NCI-H2081 (cell line): ENCODE data around the gene CDCA8.
"Not testable (repeated sequence)": the region's sequence is repeated elsewhere in the genome, so short reads cannot be mapped to it uniquely, and the experiment has no call there.

Experiments used
- DNase-seq, 2 experiments: peaks; one replicate each; lab custom pipeline; 2025; lab: John Stamatoyannopoulos, UW

Gene CDCA8

DNA sequence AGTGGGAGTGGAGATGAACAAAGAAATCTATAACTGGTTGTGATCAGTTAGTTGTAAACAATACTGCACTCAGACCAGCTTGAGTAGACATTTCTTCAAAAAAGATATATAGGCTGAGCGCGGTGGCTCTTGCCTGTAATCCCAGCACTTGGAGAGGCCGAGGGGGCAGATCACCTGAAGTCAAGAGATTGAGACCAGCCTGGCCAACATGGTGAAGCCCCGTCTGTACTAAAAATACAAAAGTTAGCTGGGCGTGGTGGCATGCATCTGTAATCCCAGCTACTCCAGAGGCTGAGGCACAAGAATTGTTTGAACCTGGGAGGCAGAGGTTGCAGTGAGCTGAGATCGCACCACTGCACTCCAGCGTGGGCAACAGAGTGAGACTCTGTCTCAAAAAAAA, 45.7 kb downstream of the CDCA8 start:
- DNase-seq, result not testable (repeated sequence)

DNA sequence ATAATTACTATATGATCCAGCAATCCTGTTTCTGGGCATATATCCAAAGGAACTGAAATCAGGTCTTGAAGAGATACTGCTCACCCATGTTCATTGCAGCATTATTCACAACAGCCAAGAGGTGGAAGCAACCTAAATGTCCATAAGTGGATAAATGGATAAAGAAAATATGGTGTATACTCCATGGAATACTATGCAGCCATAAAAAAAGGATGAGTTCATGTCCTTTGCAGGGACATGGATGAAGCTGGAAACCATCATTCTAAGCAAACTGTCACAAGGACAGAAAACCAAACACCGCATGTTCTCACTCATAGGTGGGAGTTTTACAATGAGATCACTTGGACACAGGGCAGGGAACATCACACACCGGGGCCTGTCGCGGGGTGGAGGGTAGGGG, 46.3 kb downstream of the CDCA8 start:
- DNase-seq, result not testable (repeated sequence)

DNA sequence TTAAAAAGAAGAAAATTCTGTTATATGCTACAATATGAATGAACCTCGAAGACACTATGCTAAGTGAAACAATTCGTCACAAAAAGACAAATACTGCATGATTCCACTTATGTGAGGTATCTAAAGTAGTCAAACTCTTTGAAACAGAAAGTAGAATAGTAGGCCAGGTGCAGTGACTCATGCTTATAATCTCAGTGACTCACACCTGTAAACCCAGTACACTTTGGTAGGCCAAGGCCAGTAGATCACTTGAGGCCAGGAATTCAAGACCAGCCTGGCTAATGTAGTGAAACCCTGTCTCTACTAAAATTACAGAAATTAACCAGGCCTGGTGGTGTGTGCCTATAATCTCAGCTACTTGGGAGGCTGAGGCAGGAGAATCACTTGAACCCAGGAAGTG, 46.9 kb downstream of the CDCA8 start:
- DNase-seq, result no peak

DNA sequence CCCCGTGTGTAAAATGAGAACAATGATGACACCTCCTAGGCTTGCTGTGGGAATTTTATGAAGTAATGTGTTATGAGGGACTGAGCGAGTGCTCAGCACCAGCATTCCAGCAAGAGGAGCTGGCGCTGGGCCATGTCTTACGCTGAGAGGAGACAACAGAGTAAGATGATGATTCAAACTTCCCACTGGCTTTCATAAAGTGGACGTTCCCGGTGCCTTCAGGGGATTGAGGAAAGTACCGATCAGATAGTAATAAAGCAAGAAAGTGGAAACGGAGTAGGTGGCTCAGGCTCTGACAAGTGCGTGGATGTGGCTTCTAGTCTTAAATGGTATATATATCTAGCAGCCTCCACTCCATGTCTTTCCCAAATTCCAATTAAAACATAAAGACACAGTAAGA, 48.8 kb downstream of the CDCA8 start:
- no peak for DNase-seq

DNA sequence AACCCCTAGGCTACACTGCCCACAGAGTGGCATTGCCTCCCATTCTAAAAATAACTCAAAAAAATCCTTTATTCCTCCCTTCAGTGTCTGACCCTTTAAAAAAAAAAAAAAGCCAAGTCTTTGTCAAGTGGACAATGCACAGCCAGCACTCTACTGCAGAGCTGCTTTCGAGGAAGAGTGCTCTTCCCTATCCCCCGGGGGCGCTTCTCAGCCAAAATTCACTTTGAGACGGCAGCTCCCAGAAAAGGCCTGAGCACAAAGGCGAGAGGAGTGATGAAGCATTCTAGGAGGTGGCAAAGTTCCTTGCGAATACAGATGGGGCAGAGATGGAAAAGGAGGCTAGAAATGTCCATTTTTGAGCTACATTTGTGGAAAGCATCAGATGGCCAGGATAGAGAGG, 49.3 kb downstream of the CDCA8 start:
- DNase-seq, result no peak

DNA sequence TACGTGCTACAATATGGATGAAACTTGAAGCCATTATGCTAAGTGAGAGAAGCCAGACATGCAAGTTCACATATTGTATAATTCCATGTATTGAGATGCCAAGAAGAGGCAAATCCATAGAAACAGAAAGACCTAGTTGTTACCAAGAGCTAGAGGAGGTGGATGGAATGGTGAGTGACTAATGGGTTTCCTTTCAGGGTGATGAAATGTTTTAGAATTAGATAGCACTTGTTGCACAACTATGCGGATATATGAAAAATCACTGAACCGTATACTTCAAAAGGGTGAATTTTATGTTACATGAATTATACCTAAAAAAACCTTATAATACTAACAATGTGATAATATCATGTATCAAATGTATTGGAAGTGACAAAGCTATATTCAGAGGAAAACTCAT, 54.5 kb downstream of the CDCA8 start:
- DNase-seq, result no peak

DNA sequence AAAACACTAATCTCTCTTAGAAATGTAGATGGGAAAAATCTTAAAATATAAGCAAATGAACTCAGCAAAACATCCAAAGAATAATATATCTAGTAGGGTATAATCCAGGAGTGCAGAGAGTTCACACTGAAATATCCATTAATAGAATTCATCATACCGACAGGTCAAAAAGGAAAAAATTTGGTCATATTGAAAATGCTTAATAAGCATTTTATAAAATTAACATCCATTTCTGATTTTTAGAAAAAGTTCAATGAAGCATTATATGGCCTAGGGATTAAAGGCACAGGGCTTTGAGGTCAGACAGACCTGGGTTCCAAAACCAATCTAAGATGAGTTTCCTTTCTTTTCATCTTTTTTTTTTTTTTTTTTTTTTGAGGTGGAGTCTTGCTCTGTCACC, 56.2 kb downstream of the CDCA8 start:
- DNase-seq, result no peak

DNA sequence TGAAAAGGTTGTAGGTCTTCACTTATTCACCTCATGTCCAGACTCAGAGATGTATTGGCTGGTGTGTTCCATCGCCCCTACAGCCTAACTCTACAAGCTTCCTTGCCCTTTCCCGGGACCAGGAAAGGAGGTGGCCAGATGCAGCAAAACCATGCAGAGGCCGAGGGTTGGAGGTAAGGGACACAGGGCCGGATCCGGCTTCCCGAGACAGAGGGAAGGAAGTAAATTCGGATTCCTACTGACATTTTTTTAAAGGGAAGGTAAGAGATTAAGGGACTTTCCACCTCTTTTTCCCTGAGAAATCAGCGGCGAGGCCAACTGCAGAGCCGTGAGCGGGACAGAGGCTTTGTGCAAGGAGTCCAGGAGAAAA, 59.9 kb downstream of the CDCA8 start:
- DNase-seq, result no peak

DNA sequence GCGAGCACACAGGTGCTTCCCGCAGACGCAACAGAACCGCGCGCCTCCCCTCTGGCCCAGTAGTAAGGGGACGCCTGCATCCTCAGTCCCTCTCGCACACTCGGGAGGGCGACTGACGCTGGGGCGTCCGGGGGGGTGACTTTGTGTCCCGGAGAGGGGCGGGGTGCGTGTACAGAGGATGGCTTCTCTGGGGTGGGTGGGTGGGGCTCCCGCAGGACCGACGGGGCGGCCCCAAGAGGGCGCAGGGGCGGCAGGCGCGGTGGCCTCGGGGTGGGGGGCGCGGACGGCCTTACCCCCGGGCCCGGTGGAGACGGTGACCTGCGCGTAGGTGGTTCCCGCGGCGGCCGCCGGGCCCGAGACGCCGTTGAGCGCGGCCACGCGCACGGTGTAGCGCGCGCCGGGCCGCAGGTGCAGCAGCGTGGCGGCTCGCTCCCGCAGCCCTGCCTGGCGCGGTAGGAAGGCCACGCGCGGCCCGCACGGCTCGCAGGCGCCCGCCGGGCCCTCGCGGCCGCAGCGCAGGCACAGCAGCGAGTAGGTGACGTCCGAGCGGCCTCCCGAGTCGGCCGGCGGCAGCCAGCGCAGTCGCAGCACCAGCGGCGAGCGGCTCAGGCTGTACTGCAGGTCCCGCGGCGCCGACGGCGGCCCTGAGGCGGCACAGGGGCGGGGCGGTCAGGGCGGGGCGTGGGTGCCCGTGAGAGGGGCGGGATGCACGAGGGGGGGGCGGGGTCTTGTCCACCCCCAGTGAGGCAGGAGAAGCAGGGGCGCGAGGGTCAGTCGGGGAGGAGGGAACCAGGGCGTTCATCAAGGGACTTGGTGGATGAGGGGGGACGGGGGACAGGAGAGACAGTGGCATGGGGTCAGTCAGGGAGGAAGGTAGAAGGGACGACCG, 60.5 kb downstream of the CDCA8 start:
- DNase-seq, result peak; percentile 31 to 58

DNA sequence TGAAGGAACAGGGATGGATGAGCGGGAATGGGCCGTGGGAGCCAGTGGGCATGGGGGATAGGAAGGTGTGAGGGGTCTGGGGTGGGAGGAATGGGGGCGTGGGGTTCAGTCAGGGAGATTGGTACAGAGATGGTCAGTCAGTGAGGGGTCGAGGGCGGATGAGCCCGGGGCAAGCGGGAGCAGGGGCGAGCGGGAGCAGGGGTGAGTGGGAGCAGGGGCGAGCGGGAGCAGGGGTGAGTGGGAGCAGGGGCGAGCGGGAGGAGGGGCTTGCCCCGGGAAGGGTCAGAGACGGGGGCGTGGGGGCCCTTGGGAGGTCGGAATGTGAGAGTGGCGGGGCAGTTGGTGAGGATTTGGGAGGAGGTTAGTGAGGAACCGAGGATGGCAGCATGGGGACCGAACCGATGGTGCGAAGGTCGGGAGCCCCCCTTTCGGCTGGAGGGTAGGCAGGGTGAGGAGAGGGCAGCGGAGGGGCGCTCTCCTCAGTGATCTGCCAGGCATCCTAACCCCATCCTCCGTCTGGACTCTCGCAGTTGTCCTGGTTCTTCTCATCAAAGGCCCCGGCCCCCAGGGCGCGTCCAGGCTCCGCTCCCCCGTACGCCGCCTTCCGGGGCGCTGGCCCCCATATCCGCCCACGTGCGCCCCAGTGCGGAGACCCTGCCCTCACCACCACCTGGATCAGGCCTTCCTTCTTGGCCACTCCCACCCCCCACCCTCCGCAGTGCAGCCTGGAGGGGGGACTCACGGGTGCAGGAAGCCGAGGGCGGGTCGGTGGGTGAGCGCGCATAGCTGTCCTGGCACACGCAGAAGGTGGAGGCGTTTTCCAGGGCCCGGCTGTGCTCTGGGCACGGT, 61.4 kb downstream of the CDCA8 start:
- no peak for DNase-seq

DNA sequence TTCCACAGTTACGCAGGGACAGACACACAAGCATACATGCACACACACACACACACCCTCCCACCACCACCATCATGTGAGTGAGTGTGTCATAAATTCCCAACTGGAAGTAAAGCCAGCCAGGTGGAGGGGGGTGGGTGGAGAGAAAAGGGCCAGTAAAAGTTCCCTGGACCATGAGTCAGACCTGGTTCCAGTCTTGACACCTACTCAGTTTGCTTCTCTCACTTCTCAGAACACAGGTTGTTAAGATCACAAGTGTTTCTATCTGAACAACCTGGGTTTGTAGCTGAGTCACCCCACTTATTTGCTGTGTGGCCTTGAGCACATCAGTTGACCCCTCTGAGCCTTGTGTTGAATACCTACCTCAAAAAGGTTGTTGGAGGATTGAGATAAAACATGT, 63.0 kb downstream of the CDCA8 start:
- no peak for DNase-seq

DNA sequence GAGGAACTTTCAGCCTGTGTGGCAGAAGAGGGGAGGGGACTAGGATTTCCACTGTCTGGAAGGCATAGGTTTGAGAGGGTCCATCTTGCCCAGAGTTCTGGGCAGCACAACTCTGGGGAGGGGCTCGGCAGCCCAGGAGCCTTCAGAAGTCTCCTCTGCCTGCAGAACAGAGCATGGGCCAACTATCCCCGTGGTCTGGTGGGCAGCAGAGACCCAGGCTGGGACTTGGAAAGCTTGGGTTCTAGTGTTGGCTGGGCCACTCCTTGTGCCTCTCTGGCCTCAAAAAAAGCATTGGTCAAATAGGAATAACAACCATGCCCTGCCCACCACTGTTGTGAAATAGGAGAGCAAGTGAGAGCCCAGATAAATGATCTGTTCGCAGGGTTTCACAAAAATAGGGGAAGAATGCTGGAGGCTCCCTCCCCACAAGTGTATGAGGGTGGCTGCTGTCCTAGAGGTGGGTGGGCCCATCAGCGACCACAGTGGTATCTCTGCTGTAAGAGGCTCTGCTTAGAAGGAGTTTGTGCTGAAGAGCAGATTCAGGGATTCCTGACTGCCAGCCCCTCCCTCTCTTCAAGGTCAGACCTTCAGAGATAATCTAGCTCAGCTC, 63.7 kb downstream of the CDCA8 start:
- no peak for DNase-seq
